Measurements from ENCODE around the gene SLC25A28. TPM values are rescaled to one million over a fixed set of nuclear protein-coding genes. Genes with fewer than 3 reads are reported as not detected.

Gene SLC25A28
- total RNA-seq, 4 donors from 2014 or later, result 20.7 to 38.3 (median 26.1) TPM

GRCh38 chr10:99620711-99621453 is 643 bp upstream of the SLC25A28 start:
- peak overlapping the region; percentile 71 to 81 (median 75) for H3K4me3 ChIP-seq
- no peaks in the 10 kb centered on the region for H3K9me3 ChIP-seq
- H3K27ac ChIP-seq, result peak overlapping the region; percentile 91 to 97 (median 96)
- no peaks in the 10 kb centered on the region for H3K36me3 ChIP-seq
- peak; percentile 70 to 89 for ATAC-seq
- peaks cover 37 to 39% of the 10 kb centered on the region in 2 donors for H3K4me1 ChIP-seq
- no peaks in the 10 kb centered on the region for H3K27me3 ChIP-seq
- peak; percentile 86 to 91 for DNase-seq
- intact Hi-C loops (cut with DNase I; ENCODE audit: low total_unique reads), result loop anchor here (1.0 to 10.0 kb wide), 4 partner anchors 38 to 1294 kb away; partner anchors contain the start of genes COX15, CUTC, ENTPD7 and GOT1
- TF ChIP-seq CTCF (IDR thresholded peaks at IDR 0.05 in 4 of 5, conservative IDR thresholded peaks at IDR 0.05 in 1 of 5), result peak in 3 of 5 experiments; percentile 18 to 20 (median 19)
- peak; percentile 54 to 89 for TF ChIP-seq POLR2A (IDR thresholded peaks at IDR 0.05)
- in situ Hi-C loops (cut with MboI; ENCODE audit: low sequenced_read_pairs in 4 of 4), result no loop called here

- Histone ChIP-seq H3K4me1 (peaks cover 39 to 43% of the 10 kb centered on the region in 2 donors), H3K36me3 (no peaks in the 10 kb centered on the region), H3K27me3 (no peaks in the 10 kb centered on the region), H3K27ac (peak overlapping the region; percentile 88 to 97 (median 96)), H3K4me3 (peak overlapping the region; percentile 65 to 88 (median 80)), H3K9me3 (no peaks in the 10 kb centered on the region)
- no peak for ATAC-seq
- in situ Hi-C loops (cut with MboI; ENCODE audit: low sequenced_read_pairs in 4 of 4), result loop anchor here (5.0 to 10.0 kb wide), 4 partner anchors 96 to 224 kb away; partner anchors contain the start of gene GOT1 (in 3 of the 4)
- intact Hi-C loops (cut with DNase I; ENCODE audit: low total_unique reads), result loop anchor here (5.0 kb wide), 1 partner anchor 753 kb away; no protein-coding TSS in a partner anchor
- DNase-seq, result no peak
- no peak for TF ChIP-seq POLR2A (IDR thresholded peaks at IDR 0.05)
- no peak for TF ChIP-seq CTCF (IDR thresholded peaks at IDR 0.05 in 4 of 5, conservative IDR thresholded peaks at IDR 0.05 in 1 of 5)
These were observed 994 bp downstream of the SLC25A28 start for GRCh38 chr10:99619090-99619800.

GRCh38 chr10:99617696-99618095 is 2.5 kb downstream of the SLC25A28 start:
- Histone ChIP-seq H3K9me3 (no peaks in the 10 kb centered on the region), H3K4me3 (peak overlapping the region in 3 of 4 donors; percentile 65 to 88 (median 81)), H3K27ac (peak overlapping the region in 2 of 4 donors; percentile 88 to 97), H3K36me3 (peaks cover 0 to 9% of the 10 kb centered on the region in 2 donors), H3K27me3 (no peaks in the 10 kb centered on the region), H3K4me1 (peaks cover 39 to 43% of the 10 kb centered on the region in 2 donors)
- DNase-seq, result no peak
- ATAC-seq, result no peak
- intact Hi-C loops (cut with DNase I; ENCODE audit: low total_unique reads), result loop anchor here (5.0 kb wide), 1 partner anchor 755 kb away; no protein-coding TSS in a partner anchor
- no peak for TF ChIP-seq POLR2A (IDR thresholded peaks at IDR 0.05)
- no peak for TF ChIP-seq CTCF (IDR thresholded peaks at IDR 0.05 in 4 of 5, conservative IDR thresholded peaks at IDR 0.05 in 1 of 5)
- in situ Hi-C loops (cut with MboI; ENCODE audit: low sequenced_read_pairs in 4 of 4), result loop anchor here (5.0 to 10.0 kb wide), 4 partner anchors 97 to 223 kb away; partner anchors contain the start of gene GOT1 (in 3 of the 4)

GRCh38 chr10:99615426-99615825 is 4.8 kb downstream of the SLC25A28 start:
- no peak for ATAC-seq
- H3K36me3 ChIP-seq, result peaks cover 0 to 19% of the 10 kb centered on the region in 2 donors
- H3K27me3 ChIP-seq, result no peaks in the 10 kb centered on the region
- intact Hi-C loops (cut with DNase I; ENCODE audit: low total_unique reads) (loop anchor here (5.0 kb wide), 1 partner anchor 757 kb away; no protein-coding TSS in a partner anchor), in situ Hi-C loops (cut with MboI; ENCODE audit: low sequenced_read_pairs in 4 of 4) (loop anchor here (5.0 to 10.0 kb wide), 4 partner anchors 99 to 221 kb away; partner anchors contain the start of gene GOT1 (in 3 of the 4))
- H3K4me3 ChIP-seq, result no peak overlapping the region
- no peak for DNase-seq
- no peaks in the 10 kb centered on the region for H3K9me3 ChIP-seq
- no peak for TF ChIP-seq POLR2A (IDR thresholded peaks at IDR 0.05)
- TF ChIP-seq CTCF (IDR thresholded peaks at IDR 0.05 in 4 of 5, conservative IDR thresholded peaks at IDR 0.05 in 1 of 5), result no peak
- H3K27ac ChIP-seq, result no peak overlapping the region
- H3K4me1 ChIP-seq, result peaks cover 30 to 36% of the 10 kb centered on the region in 2 donors

Measured in gastrocnemius medialis (tissue), 4 donors.